ENCODE data around the gene MOK.

DNA sequence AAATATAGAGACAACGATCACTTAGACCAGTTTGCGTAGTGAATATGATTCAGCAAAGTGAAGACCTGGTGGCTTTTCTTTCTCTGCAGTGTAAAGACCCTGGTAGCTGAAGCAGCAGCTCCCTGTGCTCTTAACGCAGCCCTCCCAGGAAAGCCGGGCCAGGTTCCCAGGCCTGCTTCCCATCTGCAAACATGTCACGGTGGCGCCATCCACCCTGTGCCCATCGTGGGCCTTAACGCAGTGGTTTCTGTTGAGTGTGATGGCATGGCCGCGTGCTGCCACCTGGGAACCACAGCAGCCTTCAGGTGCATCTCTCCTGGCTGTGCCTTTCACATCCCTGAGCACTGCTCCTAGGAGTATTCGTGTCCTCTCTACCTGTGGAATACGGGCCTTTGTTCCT is 93.7 kb downstream of the MOK start:
- TF ChIP-seq, protein P1, sequence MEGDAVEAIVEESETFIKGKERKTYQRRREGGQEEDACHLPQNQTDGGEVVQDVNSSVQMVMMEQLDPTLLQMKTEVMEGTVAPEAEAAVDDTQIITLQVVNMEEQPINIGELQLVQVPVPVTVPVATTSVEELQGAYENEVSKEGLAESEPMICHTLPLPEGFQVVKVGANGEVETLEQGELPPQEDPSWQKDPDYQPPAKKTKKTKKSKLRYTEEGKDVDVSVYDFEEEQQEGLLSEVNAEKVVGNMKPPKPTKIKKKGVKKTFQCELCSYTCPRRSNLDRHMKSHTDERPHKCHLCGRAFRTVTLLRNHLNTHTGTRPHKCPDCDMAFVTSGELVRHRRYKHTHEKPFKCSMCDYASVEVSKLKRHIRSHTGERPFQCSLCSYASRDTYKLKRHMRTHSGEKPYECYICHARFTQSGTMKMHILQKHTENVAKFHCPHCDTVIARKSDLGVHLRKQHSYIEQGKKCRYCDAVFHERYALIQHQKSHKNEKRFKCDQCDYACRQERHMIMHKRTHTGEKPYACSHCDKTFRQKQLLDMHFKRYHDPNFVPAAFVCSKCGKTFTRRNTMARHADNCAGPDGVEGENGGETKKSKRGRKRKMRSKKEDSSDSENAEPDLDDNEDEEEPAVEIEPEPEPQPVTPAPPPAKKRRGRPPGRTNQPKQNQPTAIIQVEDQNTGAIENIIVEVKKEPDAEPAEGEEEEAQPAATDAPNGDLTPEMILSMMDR (IDR thresholded peaks at IDR 0.05), result no peak
- TF ChIP-seq POLR2AphosphoS5 (IDR thresholded peaks at IDR 0.05) (no peak), POLR2A (IDR thresholded peaks at IDR 0.05) (no peak), EP300 (IDR thresholded peaks at IDR 0.05; ENCODE audit: low read depth) (no peak)
